Fibroblast of mammary gland (primary cell): ENCODE measurements around the gene SIRT4.

Experiments
- DNase-seq: peaks from one replicate; pipeline ENCODE4 v3.0.0-alpha.2; 2010; ENCODE audit warnings: low read depth
- H3K4me3 ChIP-seq: 2 replicates; pipeline ENCODE4 v1.5.1; 2011; ENCODE audit warnings: low read depth, mild to moderate bottlenecking, low read length, moderate library complexity; ENCODE audit not compliant: control insufficient read depth
- CTCF ChIP-seq: conservative IDR thresholded peaks from 2 replicates; pipeline ENCODE4 v1.5.1; 2011; ENCODE audit warnings: low read depth, low read length, inconsistent platforms; ENCODE audit not compliant: control insufficient read depth, insufficient read depth

Gene SIRT4

DNA sequence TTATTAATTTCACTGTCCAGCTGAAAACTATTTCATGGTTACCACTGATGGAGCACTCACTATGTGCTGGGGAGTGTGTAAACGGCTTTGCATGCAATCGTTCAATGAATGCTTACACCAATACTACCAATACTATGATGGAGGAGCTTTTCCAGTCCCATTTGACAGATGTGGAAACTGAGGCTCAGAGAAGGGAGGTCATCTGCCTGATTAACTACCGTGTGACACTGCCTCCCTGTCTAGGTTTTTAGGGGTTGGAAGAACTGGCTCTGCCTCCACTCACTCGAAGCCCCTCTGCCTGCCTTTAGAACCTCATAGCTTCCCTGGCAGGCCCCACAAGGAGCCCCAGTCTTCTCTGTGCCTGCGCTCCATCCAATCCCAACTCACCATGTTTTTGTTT is 55.0 kb downstream of the SIRT4 start:
- no peak for TF ChIP-seq CTCF

GRCh38 chr12:120358412-120359100 is 56.4 kb downstream of the SIRT4 start:
- no peak overlapping the region for H3K4me3 ChIP-seq
- no peak for DNase-seq
- TF ChIP-seq CTCF, result no peak

More for the DNA sequence above, 55.0 kb downstream of the SIRT4 start:
- H3K4me3 ChIP-seq, result no peak overlapping the region
- no peak for DNase-seq

DNA sequence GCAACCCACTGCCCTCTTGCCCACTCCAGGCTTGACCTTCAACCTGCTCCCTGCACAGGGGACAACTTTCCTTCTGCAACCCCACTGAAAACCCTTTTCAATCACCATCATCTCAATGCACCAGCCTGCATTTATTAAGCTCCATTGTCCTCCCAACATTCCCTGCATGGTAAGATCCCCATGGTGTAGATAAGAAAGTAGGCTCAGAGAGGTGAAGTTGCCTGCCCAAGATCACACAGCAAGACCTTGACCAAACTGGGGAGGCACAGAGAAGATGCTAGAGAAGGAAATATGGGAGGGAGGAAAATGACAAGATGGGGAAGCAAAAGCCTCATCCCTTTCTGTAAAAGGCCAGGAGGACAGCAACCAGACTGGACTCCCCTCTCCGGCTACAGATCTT is 57.0 kb downstream of the SIRT4 start:
- H3K4me3 ChIP-seq, result no peak overlapping the region
- no peak for DNase-seq
- TF ChIP-seq CTCF, result no peak

DNA sequence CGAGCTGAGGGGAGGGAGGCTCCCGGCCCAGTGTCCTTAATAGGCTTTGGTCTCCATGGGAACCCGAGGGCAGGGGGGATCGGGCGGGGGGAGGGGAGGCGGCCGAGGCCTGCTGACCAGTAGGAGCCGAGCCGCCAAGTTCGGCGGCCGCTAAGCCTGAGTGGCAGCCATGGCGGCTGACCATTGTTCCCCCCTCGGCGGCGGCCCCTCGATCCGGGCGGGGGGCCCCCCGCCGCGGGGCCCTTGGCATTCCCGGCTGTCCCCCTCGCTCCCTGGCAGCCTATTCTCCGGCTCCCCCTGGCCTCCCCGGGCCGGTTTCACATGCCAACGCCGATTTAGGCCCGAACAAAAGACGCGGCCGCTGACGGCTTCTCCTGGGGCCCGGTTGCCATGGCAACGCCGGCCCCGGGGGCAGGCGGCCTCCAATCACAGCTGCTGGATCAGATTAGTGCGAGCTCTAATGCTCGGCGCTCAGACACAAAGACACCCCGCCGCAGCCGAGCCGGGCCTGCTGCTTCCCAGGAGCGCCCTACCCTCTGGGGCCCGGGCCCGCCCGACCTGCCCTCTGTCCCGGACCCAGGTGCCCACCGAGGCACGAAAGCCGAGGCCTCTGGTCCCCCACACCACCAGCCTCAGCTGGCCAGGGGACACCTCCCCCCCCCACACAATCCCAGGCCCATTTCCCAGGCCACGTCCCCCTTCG is 59.5 kb downstream of the SIRT4 start:
- H3K4me3 ChIP-seq, result peak overlapping the region; percentile 12
- no peak for TF ChIP-seq CTCF
- peak; percentile 67 for DNase-seq
